ENCODE results near the gene SLC2A13. TPM values are rescaled to one million over a fixed set of nuclear protein-coding genes. Genes with fewer than 3 reads are reported as not detected.

The SLC2A13 gene
- total RNA-seq, 4 donors from 2014 or later: 9.2 to 15.2 (median 13.9) TPM

- no peak for DNase-seq (ENCODE audit: low spot score in 2 of 2)
- 81 to 83% methylated on average over 1 of the region's 1 CpG for WGBS, 2 donors
- H3K4me3 ChIP-seq (ENCODE audit: low read depth, poor library complexity, severe bottlenecking): no peak overlapping the region
- intact Hi-C loops (cut with DNase I; ENCODE audit: low total_unique reads): no loop called here
- no peak for TF ChIP-seq POLR2A (IDR thresholded peaks at IDR 0.05)
- no peak for TF ChIP-seq CTCF (IDR thresholded peaks at IDR 0.05)
These were observed 218.0 kb downstream of the SLC2A13 start for GRCh38 chr12:39887856-39888255.

- TF ChIP-seq CTCF (IDR thresholded peaks at IDR 0.05) (no peak), POLR2A (IDR thresholded peaks at IDR 0.05) (no peak)
- WGBS, 2 donors: 49 to 58% methylated on average over 3 of the region's 3 CpGs
- intact Hi-C loops (cut with DNase I; ENCODE audit: low total_unique reads): no loop called here
- no peak overlapping the region for H3K4me3 ChIP-seq (ENCODE audit: low read depth, poor library complexity, severe bottlenecking)
- DNase-seq (ENCODE audit: low spot score in 2 of 2): no peak
These were observed 219.8 kb downstream of the SLC2A13 start for GRCh38 chr12:39886106-39886505.

DNA sequence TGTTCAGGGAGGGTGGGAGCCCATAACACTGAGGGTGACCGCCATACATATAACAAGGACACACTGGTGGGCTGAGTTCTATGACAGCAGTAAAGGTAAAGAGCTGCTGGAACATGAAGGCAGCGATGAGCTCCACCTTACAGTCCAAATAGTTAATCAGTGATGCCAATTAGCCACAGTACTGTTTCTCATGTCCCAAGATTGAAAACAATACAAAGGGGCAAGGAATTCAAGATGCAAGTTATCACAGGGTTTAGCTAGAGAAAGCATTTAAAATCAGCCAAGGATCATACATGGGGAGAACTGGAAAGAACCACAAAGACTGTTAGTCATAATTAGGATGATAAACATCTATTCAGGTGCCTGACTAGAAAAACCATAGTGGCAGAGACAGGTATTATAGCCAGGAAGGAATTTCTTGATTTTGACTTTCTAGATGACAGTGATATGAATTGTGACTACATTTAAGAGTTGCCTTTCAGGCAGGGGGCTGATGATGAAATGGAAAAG, 221.2 kb downstream of the SLC2A13 start:
- H3K4me3 ChIP-seq (ENCODE audit: low read depth, poor library complexity, severe bottlenecking): no peak overlapping the region
- intact Hi-C loops (cut with DNase I; ENCODE audit: low total_unique reads): no loop called here
- DNase-seq (ENCODE audit: low spot score in 2 of 2): no peak
- WGBS, 2 donors: 79 to 80% methylated on average over 2 of the region's 2 CpGs
- no peak for TF ChIP-seq CTCF (IDR thresholded peaks at IDR 0.05)

DNA sequence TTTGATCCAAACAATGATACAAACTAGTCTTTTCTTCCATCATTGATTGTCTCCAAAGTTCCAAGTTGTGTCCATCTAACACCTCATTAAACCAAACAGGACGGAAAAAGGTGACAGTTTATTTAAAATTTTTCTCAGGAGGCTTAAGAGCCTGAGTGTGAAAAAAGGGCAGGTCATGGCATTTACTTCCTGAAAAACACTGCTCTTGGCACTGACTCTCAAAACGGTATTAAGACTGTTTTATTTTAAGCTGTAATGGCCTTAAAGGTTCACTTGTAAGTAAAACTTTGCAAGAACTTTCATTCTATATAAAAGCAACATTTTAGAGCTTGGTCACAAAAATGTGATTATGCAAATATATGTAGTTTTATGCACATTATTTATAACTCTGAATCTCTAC, 222.5 kb downstream of the SLC2A13 start:
- WGBS, 2 donors: 44% methylated on average over 2 of the region's 2 CpGs
- no peak for TF ChIP-seq CTCF (IDR thresholded peaks at IDR 0.05)
- no peak for TF ChIP-seq POLR2A (IDR thresholded peaks at IDR 0.05)
- DNase-seq (ENCODE audit: low spot score in 2 of 2): no peak
- intact Hi-C loops (cut with DNase I; ENCODE audit: low total_unique reads): no loop called here
- no peak overlapping the region for H3K4me3 ChIP-seq (ENCODE audit: low read depth, poor library complexity, severe bottlenecking)

GRCh38 chr12:39878753-39879152, 227.1 kb downstream of the SLC2A13 start:
- H3K4me3 ChIP-seq (ENCODE audit: low read depth, poor library complexity, severe bottlenecking): no peak overlapping the region
- no peak for DNase-seq (ENCODE audit: low spot score in 2 of 2)
- TF ChIP-seq POLR2A (IDR thresholded peaks at IDR 0.05) (no peak), CTCF (IDR thresholded peaks at IDR 0.05) (no peak)
- intact Hi-C loops (cut with DNase I; ENCODE audit: low total_unique reads): no loop called here

GRCh38 chr12:39875721-39876120, 230.2 kb downstream of the SLC2A13 start:
- no peak for DNase-seq (ENCODE audit: low spot score in 2 of 2)
- no peak for TF ChIP-seq CTCF (IDR thresholded peaks at IDR 0.05)
- no peak overlapping the region for H3K4me3 ChIP-seq (ENCODE audit: low read depth, poor library complexity, severe bottlenecking)
- intact Hi-C loops (cut with DNase I; ENCODE audit: low total_unique reads): no loop called here

All from lower leg skin (tissue), 4 donors.